Measurements from ENCODE around the gene PLEKHS1.

Gene PLEKHS1

DNA sequence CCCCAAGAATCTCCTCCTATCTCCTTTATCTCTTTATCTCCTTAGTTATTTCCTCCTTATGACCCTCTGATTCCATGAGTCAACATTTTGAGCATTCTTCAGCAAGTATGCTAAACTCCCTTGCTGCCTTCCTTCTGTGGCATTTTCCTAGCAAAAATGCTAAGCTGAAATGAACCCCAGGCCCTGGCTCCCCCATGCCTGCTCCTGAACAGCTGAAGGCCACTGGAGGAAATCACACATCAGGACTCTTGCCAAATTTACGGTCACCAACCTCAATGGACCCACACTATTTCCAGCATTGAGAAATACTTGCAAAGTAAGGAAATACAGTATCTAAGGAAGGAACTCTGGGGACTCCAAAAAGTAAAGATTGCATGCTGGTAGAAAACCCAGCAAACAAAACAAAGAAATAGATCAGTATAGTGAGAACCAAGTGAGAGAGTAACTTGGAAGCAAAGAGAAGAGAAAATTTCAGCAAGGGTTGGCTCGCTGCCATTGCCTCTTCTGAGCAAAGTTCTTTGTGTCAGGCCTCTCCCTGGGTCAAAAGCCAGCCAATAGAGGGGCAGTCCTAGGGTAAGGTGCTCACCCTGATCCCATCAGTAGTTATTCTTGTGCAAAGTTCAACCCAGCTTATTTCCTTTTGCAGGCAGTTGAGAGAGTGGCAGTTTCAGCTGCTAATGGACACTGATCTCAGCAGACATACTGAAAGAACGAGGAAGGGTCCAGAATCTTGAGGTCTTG is 5.1 kb upstream of the PLEKHS1 start:
- DNase-seq (ENCODE audit: low read depth): no peak
- no peak overlapping the region for H3K4me3 ChIP-seq (ENCODE audit: control insufficient read depth, low read depth, low read length)
- TF ChIP-seq, protein P1, sequence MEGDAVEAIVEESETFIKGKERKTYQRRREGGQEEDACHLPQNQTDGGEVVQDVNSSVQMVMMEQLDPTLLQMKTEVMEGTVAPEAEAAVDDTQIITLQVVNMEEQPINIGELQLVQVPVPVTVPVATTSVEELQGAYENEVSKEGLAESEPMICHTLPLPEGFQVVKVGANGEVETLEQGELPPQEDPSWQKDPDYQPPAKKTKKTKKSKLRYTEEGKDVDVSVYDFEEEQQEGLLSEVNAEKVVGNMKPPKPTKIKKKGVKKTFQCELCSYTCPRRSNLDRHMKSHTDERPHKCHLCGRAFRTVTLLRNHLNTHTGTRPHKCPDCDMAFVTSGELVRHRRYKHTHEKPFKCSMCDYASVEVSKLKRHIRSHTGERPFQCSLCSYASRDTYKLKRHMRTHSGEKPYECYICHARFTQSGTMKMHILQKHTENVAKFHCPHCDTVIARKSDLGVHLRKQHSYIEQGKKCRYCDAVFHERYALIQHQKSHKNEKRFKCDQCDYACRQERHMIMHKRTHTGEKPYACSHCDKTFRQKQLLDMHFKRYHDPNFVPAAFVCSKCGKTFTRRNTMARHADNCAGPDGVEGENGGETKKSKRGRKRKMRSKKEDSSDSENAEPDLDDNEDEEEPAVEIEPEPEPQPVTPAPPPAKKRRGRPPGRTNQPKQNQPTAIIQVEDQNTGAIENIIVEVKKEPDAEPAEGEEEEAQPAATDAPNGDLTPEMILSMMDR (IDR thresholded peaks at IDR 0.05; ENCODE audit: control insufficient read depth, insufficient read depth, low read depth, low read length, missing control alignments): no peak

DNA sequence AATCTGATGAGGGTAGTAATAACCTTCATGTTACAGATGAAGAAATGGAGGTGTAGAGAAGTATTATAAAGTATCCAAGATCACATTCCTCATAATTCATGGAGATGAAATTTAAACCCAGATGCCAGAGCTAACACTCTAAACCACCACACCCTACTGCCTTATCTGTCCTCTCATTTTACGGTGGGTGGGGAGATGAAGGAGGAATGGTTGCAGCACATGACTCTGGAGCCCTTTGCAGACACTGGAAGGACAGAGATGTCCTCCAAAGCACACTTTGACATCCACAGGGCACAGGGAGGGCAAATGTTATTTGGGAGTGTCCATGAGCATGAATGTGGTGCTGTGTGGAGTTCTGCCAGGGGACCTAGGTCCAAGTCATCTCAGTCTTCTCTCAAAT is 1.1 kb downstream of the PLEKHS1 start:
- TF ChIP-seq, protein P1 (IDR thresholded peaks at IDR 0.05; ENCODE audit: control insufficient read depth, insufficient read depth, low read depth, low read length, missing control alignments): no peak
- no peak overlapping the region for H3K4me3 ChIP-seq (ENCODE audit: control insufficient read depth, low read depth, low read length)

DNA sequence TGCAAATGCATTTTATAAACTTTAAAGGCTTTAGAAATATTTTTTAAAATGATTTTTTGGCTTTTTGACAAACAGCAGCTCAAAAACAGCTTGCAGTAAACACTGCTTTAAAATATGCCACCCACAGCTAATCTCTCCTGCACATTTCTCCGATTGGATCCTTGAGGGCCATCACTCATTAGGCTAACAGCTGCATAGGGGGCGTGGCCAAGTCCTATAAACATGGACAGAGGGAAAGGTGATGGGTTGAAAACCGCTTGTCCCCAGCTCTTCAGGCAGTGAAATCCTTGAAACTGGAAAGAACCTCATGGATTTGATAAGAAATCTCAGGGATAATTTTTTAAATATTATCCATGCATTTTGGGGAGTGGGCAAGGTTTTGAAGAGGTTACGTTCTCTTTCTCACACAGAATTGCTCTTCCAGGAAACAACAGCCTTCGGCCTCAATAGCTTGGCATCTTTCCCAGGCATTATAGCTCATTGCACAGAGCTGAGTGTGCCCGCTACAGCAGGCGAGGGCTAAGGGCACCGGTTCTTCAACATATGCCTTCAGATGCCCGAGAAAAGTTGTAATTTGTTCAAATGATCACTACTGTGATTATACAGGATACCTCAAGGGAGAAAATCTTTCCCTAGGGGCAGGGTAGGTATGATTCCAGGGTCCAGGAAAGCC is 1.7 kb downstream of the PLEKHS1 start:
- TF ChIP-seq, protein P1 (IDR thresholded peaks at IDR 0.05; ENCODE audit: control insufficient read depth, insufficient read depth, low read depth, low read length, missing control alignments): no peak
- no peak overlapping the region for H3K4me3 ChIP-seq (ENCODE audit: control insufficient read depth, low read depth, low read length)
- DNase-seq (ENCODE audit: low read depth): no peak

More for the DNA sequence above, 1.1 kb downstream of the PLEKHS1 start:
- DNase-seq (ENCODE audit: low read depth): no peak

DNA sequence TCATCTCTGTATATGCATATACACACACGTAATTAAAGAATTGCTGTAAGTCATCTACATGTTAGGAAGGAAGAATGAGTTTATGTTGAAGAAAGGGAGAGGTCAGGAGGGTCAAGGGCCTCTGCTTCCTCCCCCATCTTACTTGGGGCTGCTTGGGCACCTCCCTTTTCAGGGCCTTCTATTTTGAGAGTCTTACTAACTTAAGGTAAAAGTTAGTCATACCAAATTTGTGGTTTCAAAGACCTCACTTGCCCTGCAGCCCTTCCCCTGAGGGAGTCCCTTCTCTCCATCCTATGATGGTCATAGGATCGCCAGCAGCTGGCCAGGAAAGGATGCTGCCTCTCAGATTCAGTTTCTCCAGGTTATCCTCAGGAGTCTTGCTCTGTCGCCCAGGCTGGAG is 2.6 kb downstream of the PLEKHS1 start:
- DNase-seq (ENCODE audit: low read depth): no peak
- no peak overlapping the region for H3K4me3 ChIP-seq (ENCODE audit: control insufficient read depth, low read depth, low read length)
- TF ChIP-seq, protein P1 (IDR thresholded peaks at IDR 0.05; ENCODE audit: control insufficient read depth, insufficient read depth, low read depth, low read length, missing control alignments): no peak

DNA sequence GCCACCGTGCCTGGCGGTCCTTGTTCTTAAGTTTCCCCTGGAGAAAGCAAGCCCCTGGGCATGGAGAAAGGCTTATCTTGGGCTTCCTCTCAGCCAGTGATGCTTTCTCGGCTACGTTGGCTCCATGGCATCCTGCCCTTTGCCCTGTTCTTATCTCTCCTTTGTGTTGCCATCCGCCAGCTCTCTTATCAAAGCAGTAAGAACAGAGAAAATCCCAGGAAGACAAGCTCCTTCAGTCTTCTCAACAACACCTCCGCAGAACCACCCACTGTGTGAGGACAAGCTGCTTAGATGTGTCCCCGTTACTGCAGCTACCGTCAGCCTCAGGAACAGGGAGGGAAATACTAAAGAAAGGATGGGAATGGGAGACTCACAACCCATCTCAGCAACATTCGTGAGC is 3.3 kb downstream of the PLEKHS1 start:
- no peak overlapping the region for H3K4me3 ChIP-seq (ENCODE audit: control insufficient read depth, low read depth, low read length)
- no peak for DNase-seq (ENCODE audit: low read depth)
- TF ChIP-seq, protein P1 (IDR thresholded peaks at IDR 0.05; ENCODE audit: control insufficient read depth, insufficient read depth, low read depth, low read length, missing control alignments): no peak

DNA sequence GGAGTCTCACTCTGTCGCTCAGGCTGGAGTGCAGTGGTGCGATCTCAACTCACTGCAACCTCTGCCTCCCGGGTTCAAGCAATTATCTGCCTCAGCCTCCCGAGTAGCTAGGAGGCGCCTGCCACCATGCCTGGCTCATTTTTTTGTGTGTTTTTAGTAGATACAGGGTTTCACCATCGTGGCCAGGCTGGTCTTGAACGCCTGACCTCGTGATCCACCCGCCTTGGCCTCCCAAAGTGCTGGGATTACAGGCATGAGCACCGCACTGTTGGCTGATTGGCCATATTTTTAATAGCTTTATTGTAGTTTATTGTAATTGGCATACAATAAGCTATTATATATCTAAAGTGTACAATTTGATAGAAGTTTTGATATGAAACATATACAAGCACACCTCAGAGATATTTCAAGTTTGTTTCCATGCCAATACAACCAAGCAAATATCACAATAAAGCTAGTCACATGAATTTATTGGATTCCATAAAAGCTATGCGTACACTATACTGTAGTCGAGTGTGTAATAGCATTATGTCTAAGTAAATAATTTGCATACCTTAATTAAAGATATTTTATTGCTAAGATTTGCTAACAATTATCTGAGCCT is 5.6 kb downstream of the PLEKHS1 start:
- TF ChIP-seq, protein P1 (IDR thresholded peaks at IDR 0.05; ENCODE audit: control insufficient read depth, insufficient read depth, low read depth, low read length, missing control alignments): no peak
- no peak overlapping the region for H3K4me3 ChIP-seq (ENCODE audit: control insufficient read depth, low read depth, low read length)
- no peak for DNase-seq (ENCODE audit: low read depth)

Measured in AG09309 (cell line).